Smooth muscle cell (in vitro differentiated cells): ENCODE measurements around the gene FGFR3. TPM values are rescaled to one million over a fixed set of nuclear protein-coding genes. Genes with fewer than 3 reads are reported as not detected.
"Not testable (repeated sequence)": the region's sequence is repeated elsewhere in the genome, so short reads cannot be mapped to it uniquely, and the experiment has no call there.

Source experiments
- DNase-seq: peaks from one replicate; lab custom pipeline; 2025; ENCODE audit not compliant: unreplicated experiment; lab: John Stamatoyannopoulos, UW
- H2AFZ ChIP-seq: fragments of 200-600 bp; sonication (generic); 2 replicates; pipeline ENCODE4 v1.6.0; 2016; ENCODE audit warnings: antibody characterized with exemption, low read depth, mild to moderate bottlenecking
- H3F3A ChIP-seq: fragments of 200-600 bp; sonication (generic); 2 replicates; pipeline ENCODE4 v1.6.0; 2017; ENCODE audit warnings: antibody characterized with exemption, low read depth
- H3K27ac ChIP-seq: fragments of 200-600 bp; sonication (generic); 2 replicates; pipeline ENCODE4 v1.5.1; 2016; ENCODE audit warnings: low read depth, mild to moderate bottlenecking
- H3K27me3 ChIP-seq: fragments of 200-600 bp; sonication (generic); 2 replicates; pipeline ENCODE4 v1.6.1; 2016; ENCODE audit warnings: low read depth, mild to moderate bottlenecking
- H3K36me3 ChIP-seq: fragments of 200-600 bp; sonication (generic); 2 replicates; pipeline ENCODE4 v1.5.1; 2016; ENCODE audit warnings: low read depth
- H3K4me1 ChIP-seq: fragments of 200-600 bp; sonication (generic); 2 replicates; pipeline ENCODE4 v1.5.1; 2016; ENCODE audit warnings: low read depth
- H3K4me2 ChIP-seq: fragments of 200-600 bp; sonication (generic); 2 replicates; pipeline ENCODE4 v1.6.0; 2016; ENCODE audit warnings: mild to moderate bottlenecking
- H3K4me3 ChIP-seq: fragments of 200-600 bp; sonication (generic); 2 replicates; pipeline ENCODE4 v1.5.1; 2016; ENCODE audit warnings: mild to moderate bottlenecking
- H3K79me2 ChIP-seq: fragments of 200-600 bp; sonication (generic); 2 replicates; pipeline ENCODE4 v1.6.0; 2016; ENCODE audit warnings: low read depth, mild to moderate bottlenecking
- H3K9ac ChIP-seq: fragments of 200-600 bp; sonication (generic); 2 replicates; pipeline ENCODE4 v1.6.0; 2016; ENCODE audit warnings: low read depth
- H3K9me3 ChIP-seq: fragments of 200-600 bp; sonication (generic); replicated peaks from 2 replicates; pipeline ENCODE4 v1.5.1; 2016; ENCODE audit warnings: low read depth
- H4K20me1 ChIP-seq: fragments of 200-600 bp; sonication (generic); 2 replicates; pipeline ENCODE4 v1.6.0; 2016; ENCODE audit warnings: low read depth
- whole genome bisulfite sequencing: methylation state at CpG from one replicate; pipeline ENCODE4 v1.1.7; 2016; ENCODE audit warnings: low lambda C conversion rate; 5-methylcytosine and 5-hydroxymethylcytosine counted together
- polyA plus RNA-seq: library from polyadenylated mRNA; unstranded; fragments of >200 nt; fragmentation: Nextera tagmentation; extraction: Ambion mirVana; gene quantifications from 2 replicates; pipeline ENCODE4 v1.2.1, GENCODE V29; 2016
- total RNA-seq: library from RNA; depleted of rRNA; stranded (reverse); fragments of >200 nt; gene quantifications from 2 replicates; pipeline ENCODE4 v1.2.3, GENCODE V29; 2014
- TF ChIP-seq, protein P1 (sequence below): fragments of 200-600 bp; sonication (generic); IDR thresholded peaks from 2 replicates; pipeline ENCODE4 v1.5.1; 2017; ENCODE audit warnings: borderline replicate concordance, mild to moderate bottlenecking, antibody characterized with exemption; ENCODE audit not compliant: insufficient read depth, poor library complexity, severe bottlenecking

The FGFR3 gene
- total and polyA plus RNA-seq, 2 experiments from 2014 or later = 6.6 to 13.6 TPM

DNA sequence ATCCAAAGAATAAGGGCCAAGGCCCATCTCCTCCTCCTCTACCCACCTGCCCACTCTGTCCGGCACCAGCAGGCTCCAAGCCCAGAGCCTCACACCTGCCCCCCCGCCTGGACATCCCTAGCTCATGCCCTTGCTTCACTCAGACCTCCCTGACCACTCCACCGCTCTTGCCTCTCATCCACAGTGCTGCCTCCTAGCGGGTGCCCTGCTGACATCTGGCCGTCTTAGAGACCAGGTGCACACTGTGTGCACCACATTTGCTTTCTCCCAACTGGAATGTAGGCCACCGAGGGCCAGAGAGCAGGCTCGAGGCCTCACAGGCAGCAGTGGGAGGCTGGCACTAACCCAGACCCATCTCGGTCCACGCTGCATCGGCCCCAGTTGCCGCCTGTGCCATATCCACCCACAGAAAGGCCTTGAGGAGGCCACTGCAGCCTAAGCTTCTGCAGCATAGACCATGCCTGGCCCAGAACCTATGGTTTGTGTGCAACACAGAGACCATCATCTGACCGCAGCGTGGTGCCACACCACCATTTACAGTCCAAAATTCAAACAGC, 49.3 kb downstream of the FGFR3 start:
- Histone ChIP-seq H3K9me3 (no peaks in the 10 kb centered on the region), H4K20me1 (peaks cover 26% of the 10 kb centered on the region), H3K4me3 (no peak overlapping the region), H3K9ac (no peak overlapping the region), H3K4me2 (no peak overlapping the region), H3K4me1 (no peaks in the 10 kb centered on the region), H3K36me3 (no peaks in the 10 kb centered on the region), H3K27ac (no peak overlapping the region), H3K27me3 (no peaks in the 10 kb centered on the region), H3K79me2 (peaks cover 6% of the 10 kb centered on the region), H2AFZ (no peak overlapping the region), H3F3A (no peaks in the 10 kb centered on the region)
- TF ChIP-seq, protein P1, sequence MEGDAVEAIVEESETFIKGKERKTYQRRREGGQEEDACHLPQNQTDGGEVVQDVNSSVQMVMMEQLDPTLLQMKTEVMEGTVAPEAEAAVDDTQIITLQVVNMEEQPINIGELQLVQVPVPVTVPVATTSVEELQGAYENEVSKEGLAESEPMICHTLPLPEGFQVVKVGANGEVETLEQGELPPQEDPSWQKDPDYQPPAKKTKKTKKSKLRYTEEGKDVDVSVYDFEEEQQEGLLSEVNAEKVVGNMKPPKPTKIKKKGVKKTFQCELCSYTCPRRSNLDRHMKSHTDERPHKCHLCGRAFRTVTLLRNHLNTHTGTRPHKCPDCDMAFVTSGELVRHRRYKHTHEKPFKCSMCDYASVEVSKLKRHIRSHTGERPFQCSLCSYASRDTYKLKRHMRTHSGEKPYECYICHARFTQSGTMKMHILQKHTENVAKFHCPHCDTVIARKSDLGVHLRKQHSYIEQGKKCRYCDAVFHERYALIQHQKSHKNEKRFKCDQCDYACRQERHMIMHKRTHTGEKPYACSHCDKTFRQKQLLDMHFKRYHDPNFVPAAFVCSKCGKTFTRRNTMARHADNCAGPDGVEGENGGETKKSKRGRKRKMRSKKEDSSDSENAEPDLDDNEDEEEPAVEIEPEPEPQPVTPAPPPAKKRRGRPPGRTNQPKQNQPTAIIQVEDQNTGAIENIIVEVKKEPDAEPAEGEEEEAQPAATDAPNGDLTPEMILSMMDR = no peak
- WGBS = 94% methylated on average over 13 of the region's 13 CpGs
- DNase-seq = no peak

DNA sequence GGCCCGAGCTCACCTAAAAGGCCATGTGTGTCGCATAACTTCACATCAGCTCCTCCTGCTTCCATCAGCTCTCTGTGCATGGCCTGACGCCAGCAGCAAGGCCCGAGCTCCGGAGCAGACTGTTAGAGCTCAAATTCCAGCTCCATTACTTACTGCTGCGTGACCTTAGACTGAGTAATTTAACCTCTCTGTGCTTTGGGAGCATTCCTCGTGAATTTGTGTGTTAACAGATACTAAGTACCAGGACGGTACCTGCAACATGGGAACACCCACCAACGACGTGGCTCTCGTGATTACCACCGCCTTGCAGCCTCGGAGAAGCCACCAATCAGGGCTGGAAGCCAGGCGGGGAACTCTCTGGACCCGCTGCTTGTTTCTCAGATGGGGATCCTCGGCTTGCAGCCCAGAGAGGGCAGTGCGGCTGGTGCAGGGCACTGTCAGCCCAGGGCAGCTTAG, 49.9 kb downstream of the FGFR3 start:
- Histone ChIP-seq H3K4me2 (no peak overlapping the region), H3K9me3 (no peaks in the 10 kb centered on the region), H3K27me3 (no peaks in the 10 kb centered on the region), H3K27ac (no peak overlapping the region), H3K9ac (no peak overlapping the region), H3K4me3 (no peak overlapping the region), H2AFZ (no peak overlapping the region), H3F3A (no peaks in the 10 kb centered on the region), H4K20me1 (peaks cover 26% of the 10 kb centered on the region), H3K4me1 (no peaks in the 10 kb centered on the region), H3K36me3 (no peaks in the 10 kb centered on the region), H3K79me2 (peaks cover 6% of the 10 kb centered on the region)
- 93% methylated on average over 17 of the region's 17 CpGs for WGBS
- TF ChIP-seq, protein P1 = no peak
- DNase-seq = no peak

DNA sequence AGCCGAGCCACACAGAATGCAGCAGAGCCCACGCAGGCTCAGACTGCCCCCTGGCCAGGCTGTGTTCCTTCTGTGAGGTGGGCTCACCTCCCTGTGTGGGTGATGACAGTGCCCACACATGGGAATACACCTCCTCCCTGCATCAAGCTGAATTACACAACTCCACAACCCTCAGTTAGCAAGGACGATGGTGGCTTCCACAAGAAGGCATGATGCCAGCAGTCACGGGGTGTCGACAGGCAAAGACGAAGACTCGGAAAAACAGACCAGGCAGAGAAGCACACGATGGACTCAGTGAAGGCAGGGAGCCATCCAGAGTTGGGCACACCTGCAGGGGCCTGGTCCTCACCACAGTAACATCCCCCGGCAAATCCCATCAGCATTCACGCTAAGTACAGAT, 50.8 kb downstream of the FGFR3 start:
- TF ChIP-seq, protein P1 = no peak
- H2AFZ ChIP-seq = no peak overlapping the region
- no peaks in the 10 kb centered on the region for H3K4me1 ChIP-seq
- no peak overlapping the region for H3K27ac ChIP-seq
- WGBS = 97% methylated on average over 10 of the region's 10 CpGs
- no peaks in the 10 kb centered on the region for H3K9me3 ChIP-seq
- no peak for DNase-seq
- no peaks in the 10 kb centered on the region for H3F3A ChIP-seq
- H3K9ac ChIP-seq = no peak overlapping the region
- H4K20me1 ChIP-seq = peaks cover 29% of the 10 kb centered on the region
- no peak overlapping the region for H3K4me2 ChIP-seq
- no peak overlapping the region for H3K4me3 ChIP-seq
- H3K27me3 ChIP-seq = no peaks in the 10 kb centered on the region
- H3K36me3 ChIP-seq = no peaks in the 10 kb centered on the region
- peaks cover 8% of the 10 kb centered on the region for H3K79me2 ChIP-seq

GRCh38 chr4:1844618-1845017, 51.5 kb downstream of the FGFR3 start:
- not testable (repeated sequence) for H2AFZ ChIP-seq, DNase-seq, H3K27ac ChIP-seq, H3K27me3 ChIP-seq, H3K9me3 ChIP-seq, H3K9ac ChIP-seq, H3K4me3 ChIP-seq, H3K4me1 ChIP-seq, H3K4me2 ChIP-seq, H3F3A ChIP-seq, H3K36me3 ChIP-seq
- WGBS = 98% methylated on average over 10 of the region's 10 CpGs
- peaks cover 36% of the 10 kb centered on the region for H4K20me1 ChIP-seq
- H3K79me2 ChIP-seq = peaks cover 15% of the 10 kb centered on the region
